Smooth muscle cell (in vitro differentiated cells): ENCODE results near the gene PC. TPM values are rescaled to one million over a fixed set of nuclear protein-coding genes. Genes with fewer than 3 reads are reported as not detected.

ENCODE experiments used
- DNase-seq: peaks from one replicate; lab custom pipeline; 2025; ENCODE audit not compliant: unreplicated experiment; lab: John Stamatoyannopoulos, UW
- H2AFZ ChIP-seq: fragments of 200-600 bp; sonication (generic); 2 replicates; pipeline ENCODE4 v1.6.0; 2016; ENCODE audit warnings: antibody characterized with exemption, low read depth, mild to moderate bottlenecking
- H3F3A ChIP-seq: fragments of 200-600 bp; sonication (generic); 2 replicates; pipeline ENCODE4 v1.6.0; 2017; ENCODE audit warnings: antibody characterized with exemption, low read depth
- H3K27ac ChIP-seq: fragments of 200-600 bp; sonication (generic); 2 replicates; pipeline ENCODE4 v1.5.1; 2016; ENCODE audit warnings: low read depth, mild to moderate bottlenecking
- H3K27me3 ChIP-seq: fragments of 200-600 bp; sonication (generic); 2 replicates; pipeline ENCODE4 v1.6.1; 2016; ENCODE audit warnings: low read depth, mild to moderate bottlenecking
- H3K36me3 ChIP-seq: fragments of 200-600 bp; sonication (generic); 2 replicates; pipeline ENCODE4 v1.5.1; 2016; ENCODE audit warnings: low read depth
- H3K4me1 ChIP-seq: fragments of 200-600 bp; sonication (generic); 2 replicates; pipeline ENCODE4 v1.5.1; 2016; ENCODE audit warnings: low read depth
- H3K4me2 ChIP-seq: fragments of 200-600 bp; sonication (generic); 2 replicates; pipeline ENCODE4 v1.6.0; 2016; ENCODE audit warnings: mild to moderate bottlenecking
- H3K4me3 ChIP-seq: fragments of 200-600 bp; sonication (generic); 2 replicates; pipeline ENCODE4 v1.5.1; 2016; ENCODE audit warnings: mild to moderate bottlenecking
- H3K79me2 ChIP-seq: fragments of 200-600 bp; sonication (generic); 2 replicates; pipeline ENCODE4 v1.6.0; 2016; ENCODE audit warnings: low read depth, mild to moderate bottlenecking
- H3K9ac ChIP-seq: fragments of 200-600 bp; sonication (generic); 2 replicates; pipeline ENCODE4 v1.6.0; 2016; ENCODE audit warnings: low read depth
- H3K9me3 ChIP-seq: fragments of 200-600 bp; sonication (generic); replicated peaks from 2 replicates; pipeline ENCODE4 v1.5.1; 2016; ENCODE audit warnings: low read depth
- H4K20me1 ChIP-seq: fragments of 200-600 bp; sonication (generic); 2 replicates; pipeline ENCODE4 v1.6.0; 2016; ENCODE audit warnings: low read depth
- CTCF ChIP-seq: fragments of 200-600 bp; sonication (generic); IDR thresholded peaks from 2 replicates; pipeline ENCODE4 v1.5.1; 2017; ENCODE audit warnings: borderline replicate concordance, mild to moderate bottlenecking, antibody characterized with exemption; ENCODE audit not compliant: insufficient read depth, poor library complexity, severe bottlenecking
- WGBS: methylation state at CpG from one replicate; pipeline ENCODE4 v1.1.7; 2016; ENCODE audit warnings: low lambda C conversion rate; 5-methylcytosine and 5-hydroxymethylcytosine counted together
- polyA plus RNA-seq: library from polyadenylated mRNA; unstranded; fragments of >200 nt; fragmentation: Nextera tagmentation; extraction: Ambion mirVana; gene quantifications from 2 replicates; pipeline ENCODE4 v1.2.1, GENCODE V29; 2016
- total RNA-seq: library from RNA; depleted of rRNA; stranded (reverse); fragments of >200 nt; gene quantifications from 2 replicates; pipeline ENCODE4 v1.2.3, GENCODE V29; 2014

Gene PC
- total and polyA plus RNA-seq, 2 experiments from 2014 or later = 11.8 to 36.1 TPM

GRCh38 chr11:66846671-66847091 is 111.5 kb downstream of the PC start:
- DNase-seq = no peak
- Histone ChIP-seq H3K4me2 (no peak overlapping the region), H3K36me3 (no peaks in the 10 kb centered on the region), H2AFZ (no peak overlapping the region), H3K79me2 (peaks cover 35% of the 10 kb centered on the region), H3F3A (no peaks in the 10 kb centered on the region), H3K9ac (no peak overlapping the region), H3K4me3 (no peak overlapping the region), H3K27ac (no peak overlapping the region), H3K27me3 (no peaks in the 10 kb centered on the region), H3K9me3 (no peaks in the 10 kb centered on the region), H3K4me1 (peaks cover 4% of the 10 kb centered on the region), H4K20me1 (peaks cover 14% of the 10 kb centered on the region)
- 98% methylated on average over 4 of the region's 4 CpGs for WGBS
- no peak for TF ChIP-seq CTCF

- no peaks in the 10 kb centered on the region for H3K27me3 ChIP-seq
- H3K4me2 ChIP-seq = no peak overlapping the region
- H3K79me2 ChIP-seq = peaks cover 40% of the 10 kb centered on the region
- H4K20me1 ChIP-seq = peaks cover 14% of the 10 kb centered on the region
- no peak for DNase-seq
- H3K9me3 ChIP-seq = no peaks in the 10 kb centered on the region
- no peak overlapping the region for H3K27ac ChIP-seq
- WGBS = 96% methylated on average over 9 of the region's 9 CpGs
- no peaks in the 10 kb centered on the region for H3K36me3 ChIP-seq
- peaks cover 4% of the 10 kb centered on the region for H3K4me1 ChIP-seq
- H3F3A ChIP-seq = peaks cover 4% of the 10 kb centered on the region
- H3K4me3 ChIP-seq = no peak overlapping the region
- no peak overlapping the region for H2AFZ ChIP-seq
- H3K9ac ChIP-seq = no peak overlapping the region
- no peak for TF ChIP-seq CTCF
Measured at GRCh38 chr11:66845876-66846212, 112.3 kb downstream of the PC start.

GRCh38 chr11:66845143-66845875 is 112.9 kb downstream of the PC start:
- H3K79me2 ChIP-seq = peaks cover 40% of the 10 kb centered on the region
- no peak overlapping the region for H3K4me2 ChIP-seq
- no peak overlapping the region for H3K27ac ChIP-seq
- peaks cover 4% of the 10 kb centered on the region for H3K4me1 ChIP-seq
- no peak overlapping the region for H3K4me3 ChIP-seq
- no peaks in the 10 kb centered on the region for H3K27me3 ChIP-seq
- peaks cover 14% of the 10 kb centered on the region for H4K20me1 ChIP-seq
- H3K9me3 ChIP-seq = no peaks in the 10 kb centered on the region
- 96% methylated on average over 13 of the region's 15 CpGs for WGBS
- no peaks in the 10 kb centered on the region for H3K36me3 ChIP-seq
- peaks cover 4% of the 10 kb centered on the region for H3F3A ChIP-seq
- H3K9ac ChIP-seq = no peak overlapping the region
- no peak for DNase-seq
- TF ChIP-seq CTCF = no peak
- H2AFZ ChIP-seq = no peak overlapping the region
